A549 (cell line): ENCODE results near the gene ICE2. TPM values are rescaled to one million over a fixed set of nuclear protein-coding genes. Genes with fewer than 3 reads are reported as not detected.

Source experiments
- ATAC-seq, 2 experiments: fragments of 200-7000 bp in 1 of 2; fragments of >200 bp in 1 of 2; cut with Nextera tagmentation in 1 of 2; cut with Tn5 transposase in 1 of 2; 3 replicates each; pipeline versions ENCODE4 v1.8.0 to v1.9.1; 2018 to 2020; ENCODE audit warnings: mild to moderate bottlenecking in 1 of 2, moderate library complexity in 1 of 2
- CTCF ChIA-PET: fragments of 300-600 bp; sonication (Branson Sonifier 250); formaldehyde crosslinking; extraction: SDS; loops from one replicate; lab custom pipeline; 2021; ENCODE audit warnings: antibody characterized with exemption, inconsistent platforms; lab: Yijun Ruan, JAX
- POLR2A ChIA-PET: fragments of 350-600 bp; formaldehyde crosslinking; extraction: SDS; loops from one replicate; lab custom pipeline; 2021; ENCODE audit warnings: antibody characterized with exemption, inconsistent platforms; lab: Yijun Ruan, JAX
- DNase-seq, 2 experiments: peaks; one replicate each; pipeline versions ENCODE4 v3.0.0 to v3.0.0-alpha.2; 2011 to 2016; ENCODE audit warnings: low read depth in 1 of 2, low spot score in 1 of 2
- FAIRE-seq: peaks from 2 replicates; lab custom pipeline; 2011; peaks lifted over from hg19 to GRCh38; lab: Jason Lieb, UNC
- H3K27ac ChIP-seq, 2 experiments: fragments of >200 bp; sonication (Bioruptor Twin); formaldehyde crosslinking; 3 replicates each; pipeline ENCODE4 v1.5.1; 2016 to 2017
- H3K4me1 ChIP-seq: fragments of >200 bp; sonication (Bioruptor Twin); formaldehyde crosslinking; 3 replicates; pipeline ENCODE4 v1.6.1; 2016
- H3K4me2 ChIP-seq: fragments of >200 bp; sonication (Bioruptor Twin); formaldehyde crosslinking; 3 replicates; pipeline ENCODE4 v1.6.1; 2016
- H3K4me3 ChIP-seq: fragments of >200 bp; sonication (Bioruptor Twin); formaldehyde crosslinking; 3 replicates; pipeline ENCODE4 v1.5.1; 2016
- H3K9me3 ChIP-seq: fragments of >200 bp; sonication (Bioruptor Twin); formaldehyde crosslinking; 3 replicates; pipeline ENCODE4 v1.6.1; 2016
- CBX2 ChIP-seq: fragments of 200-600 bp; sonication (generic); IDR thresholded peaks from 2 replicates; pipeline ENCODE4 v1.6.1; 2016; ENCODE audit warnings: low read depth, mild to moderate bottlenecking, borderline replicate concordance
- CBX8 ChIP-seq: fragments of 200-600 bp; sonication (generic); IDR thresholded peaks from 2 replicates; pipeline ENCODE4 v1.6.1; 2016
- CEBPB ChIP-seq, 2 experiments: fragments of >200 bp in 1 of 2; sonication (Bioruptor Twin) in 1 of 2; formaldehyde crosslinking in 1 of 2; IDR thresholded peaks; 2 replicates each; pipeline ENCODE4 v1.6.1; 2012 to 2016
- FOSB ChIP-seq: fragments of 250-450 bp; sonication (Bioruptor Pico); IDR thresholded peaks from 2 replicates; pipeline ENCODE4 v1.5.0; 2020; ENCODE audit warnings: mild to moderate bottlenecking, moderate library complexity
- FOXS1 ChIP-seq: fragments of 250-450 bp; sonication (Bioruptor Pico); IDR thresholded peaks from 2 replicates; pipeline ENCODE4 v1.5.0; 2020; ENCODE audit warnings: mild to moderate bottlenecking, moderate library complexity
- GATA3 ChIP-seq: IDR thresholded peaks from 2 replicates; pipeline ENCODE4 v1.6.1; 2012; ENCODE audit warnings: borderline replicate concordance
- HDAC2 ChIP-seq: fragments of 200-600 bp; sonication (generic); IDR thresholded peaks from 2 replicates; pipeline ENCODE4 v1.6.1; 2016
- HES2 ChIP-seq: fragments of >200 bp; sonication (Bioruptor Twin); formaldehyde crosslinking; IDR thresholded peaks from 2 replicates; pipeline ENCODE4 v1.6.1; 2016
- HOXB13 ChIP-seq: fragments of 250-450 bp; sonication (Bioruptor Pico); IDR thresholded peaks from 2 replicates; pipeline ENCODE4 v1.5.0; 2020; ENCODE audit warnings: low read depth, mild to moderate bottlenecking, moderate library complexity
- HOXB5 ChIP-seq: fragments of 250-450 bp; sonication (Bioruptor Pico); IDR thresholded peaks from 2 replicates; pipeline ENCODE4 v1.5.0; 2020; ENCODE audit warnings: mild to moderate bottlenecking, moderate library complexity
- JUN ChIP-seq, 2 experiments: fragments of >200 bp; sonication (Bioruptor Twin); formaldehyde crosslinking; IDR thresholded peaks; 2 replicates in 1 of 2; 3 replicates in 1 of 2; pipeline ENCODE4 v1.6.1; 2016 to 2017
- JUNB ChIP-seq: fragments of >200 bp; sonication (Bioruptor Twin); formaldehyde crosslinking; IDR thresholded peaks from 2 replicates; pipeline ENCODE4 v1.6.1; 2016
- KDM1A ChIP-seq: fragments of 200-600 bp; sonication (generic); IDR thresholded peaks from 2 replicates; pipeline ENCODE4 v1.6.1; 2016; ENCODE audit warnings: low read depth, mild to moderate bottlenecking
- MAFK ChIP-seq: fragments of 450-650 bp; IDR thresholded peaks from 2 replicates; pipeline ENCODE4 v1.6.1; 2014; ENCODE audit not compliant: partially characterized antibody
- NFE2L2 ChIP-seq: fragments of 150-350 bp; conservative IDR thresholded peaks from 2 replicates; pipeline ENCODE4 v1.6.1; 2014; ENCODE audit warnings: low read length
- NPAS2 ChIP-seq: fragments of 250-450 bp; sonication (Bioruptor Pico); IDR thresholded peaks from 2 replicates; pipeline ENCODE4 v1.8.0; 2022; ENCODE audit warnings: mild to moderate bottlenecking, moderate library complexity, borderline replicate concordance
- PBX3 ChIP-seq: IDR thresholded peaks from 2 replicates; pipeline ENCODE4 v1.6.1; 2012
- POLR2AphosphoS2 ChIP-seq: conservative IDR thresholded peaks from 2 replicates; pipeline ENCODE4 v1.6.1; 2012; ENCODE audit warnings: low read length, improper control_type of control experiment, inconsistent platforms
- RAD21 ChIP-seq, 2 experiments: fragments of >200 bp in 1 of 2; sonication (Bioruptor Twin) in 1 of 2; formaldehyde crosslinking in 1 of 2; IDR thresholded peaks in 1 of 2; conservative IDR thresholded peaks in 1 of 2; 2 replicates in 1 of 2; 3 replicates in 1 of 2; pipeline ENCODE4 v1.6.1; 2012 to 2018; ENCODE audit warnings: inconsistent platforms in 1 of 2
- RARB ChIP-seq: fragments of 250-450 bp; sonication (Bioruptor Pico); IDR thresholded peaks from 2 replicates; pipeline ENCODE4 v1.8.0; 2021; ENCODE audit warnings: mild to moderate bottlenecking, moderate library complexity
- RFX5 ChIP-seq: fragments of 450-650 bp; IDR thresholded peaks from 2 replicates; pipeline ENCODE4 v1.7.1; 2014; ENCODE audit warnings: antibody characterized with exemption, mild to moderate bottlenecking, moderate library complexity
- SREBF2 ChIP-seq: fragments of 450-650 bp; IDR thresholded peaks from 2 replicates; pipeline ENCODE4 v1.6.1; 2014; ENCODE audit warnings: mild to moderate bottlenecking, moderate library complexity
- TFCP2L1 ChIP-seq: fragments of 250-450 bp; sonication (Bioruptor Pico); IDR thresholded peaks from 2 replicates; pipeline ENCODE4 v1.5.0; 2021; ENCODE audit warnings: mild to moderate bottlenecking
- TP53 ChIP-seq: fragments of 250-450 bp; sonication (Bioruptor Pico); IDR thresholded peaks from 2 replicates; pipeline ENCODE4 v1.5.0; 2021; ENCODE audit warnings: mild to moderate bottlenecking, moderate library complexity
- ZC3H11A ChIP-seq: fragments of 450-650 bp; IDR thresholded peaks from 2 replicates; pipeline ENCODE4 v1.6.1; 2014; ENCODE audit warnings: antibody characterized with exemption, mild to moderate bottlenecking
- ZNF302 ChIP-seq: fragments of 250-450 bp; sonication (Bioruptor Pico); IDR thresholded peaks from 2 replicates; pipeline ENCODE4 v1.9.0; 2021; ENCODE audit warnings: inconsistent platforms, mild to moderate bottlenecking, moderate library complexity
- ZSCAN20 ChIP-seq: fragments of 250-450 bp; sonication (Bioruptor Pico); IDR thresholded peaks from 2 replicates; pipeline ENCODE4 v1.8.0; 2022; ENCODE audit warnings: mild to moderate bottlenecking, moderate library complexity
- WGBS: methylation state at CpG from one replicate; pipeline ENCODE4 v1.1.6; 2017; ENCODE audit errors: missing lambda C conversion rate; 5-methylcytosine and 5-hydroxymethylcytosine counted together
- polyA plus RNA-seq, 4 experiments: library from polyadenylated mRNA; depleted of rRNA in 3 of 4; stranded (reverse); fragments of >200 nt; fragmentation: RNase III in 1 of 4; extraction: RNeasy Plus Mini Kit Qiagen cat#74134 plus additional on column Dnase treatment in 1 of 4; gene quantifications; 2 replicates in 3 of 4; 3 replicates in 1 of 4; pipeline ENCODE4 v1.2.3, GENCODE V29; 2011 to 2017
- TF ChIP-seq, protein P1 (sequence below): fragments of >200 bp; sonication (Bioruptor Twin); formaldehyde crosslinking; IDR thresholded peaks from 3 replicates; pipeline ENCODE4 v1.5.1; 2016

ICE2 gene
- polyA plus RNA-seq, 2 of the 4 experiments (the other 2 are of a cell fraction) = 43.1 to 87.6 TPM

GRCh38 chr15:60528530-60528929 lies 49.6 kb upstream of the ICE2 start (continued):
- TF ChIP-seq PBX3 (no peak), KDM1A (no peak), HOXB5 (no peak), HDAC2 (no peak), HES2 (no peak), RAD21 (conservative IDR thresholded peaks at IDR 0.05 in 1 of 2, IDR thresholded peaks at IDR 0.05 in 1 of 2) (no peak)

- no peak for FAIRE-seq
- Histone ChIP-seq H3K9me3 (no peaks in the 10 kb centered on the region), H3K4me2 (no peak overlapping the region), H3K4me1 (no peaks in the 10 kb centered on the region; the same call in 2 of the 3 replicates)
- ChIA-PET POLR2A (no interaction called here), CTCF (interaction anchor here (0.7 to 3.0 kb wide), 10 partner anchors 8 to 802 kb away, joined by 3 to 24 read pairs (median 4); no protein-coding TSS in a partner anchor)
- TF ChIP-seq ZC3H11A = no peak
- TF ChIP-seq NPAS2 = no peak
- no peak for TF ChIP-seq SREBF2
- TF ChIP-seq HOXB13 = no peak
- TF ChIP-seq RFX5 = no peak
- TF ChIP-seq, protein P1, sequence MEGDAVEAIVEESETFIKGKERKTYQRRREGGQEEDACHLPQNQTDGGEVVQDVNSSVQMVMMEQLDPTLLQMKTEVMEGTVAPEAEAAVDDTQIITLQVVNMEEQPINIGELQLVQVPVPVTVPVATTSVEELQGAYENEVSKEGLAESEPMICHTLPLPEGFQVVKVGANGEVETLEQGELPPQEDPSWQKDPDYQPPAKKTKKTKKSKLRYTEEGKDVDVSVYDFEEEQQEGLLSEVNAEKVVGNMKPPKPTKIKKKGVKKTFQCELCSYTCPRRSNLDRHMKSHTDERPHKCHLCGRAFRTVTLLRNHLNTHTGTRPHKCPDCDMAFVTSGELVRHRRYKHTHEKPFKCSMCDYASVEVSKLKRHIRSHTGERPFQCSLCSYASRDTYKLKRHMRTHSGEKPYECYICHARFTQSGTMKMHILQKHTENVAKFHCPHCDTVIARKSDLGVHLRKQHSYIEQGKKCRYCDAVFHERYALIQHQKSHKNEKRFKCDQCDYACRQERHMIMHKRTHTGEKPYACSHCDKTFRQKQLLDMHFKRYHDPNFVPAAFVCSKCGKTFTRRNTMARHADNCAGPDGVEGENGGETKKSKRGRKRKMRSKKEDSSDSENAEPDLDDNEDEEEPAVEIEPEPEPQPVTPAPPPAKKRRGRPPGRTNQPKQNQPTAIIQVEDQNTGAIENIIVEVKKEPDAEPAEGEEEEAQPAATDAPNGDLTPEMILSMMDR = no peak
- no peak for TF ChIP-seq ZSCAN20
- TF ChIP-seq FOSB (CRISPR knock-in tag) = no peak
- no peak for TF ChIP-seq CEBPB (IDR thresholded peaks at IDR 0.05)
- TF ChIP-seq HDAC2 = no peak
- TF ChIP-seq NFE2L2 = no peak
- TF ChIP-seq ZNF302 (CRISPR knock-in tag) = no peak
- no peak for TF ChIP-seq HES2
- no peak for TF ChIP-seq TFCP2L1 (CRISPR knock-in tag)
- no peak for TF ChIP-seq MAFK
- TF ChIP-seq HOXB5 = no peak
- no peak for TF ChIP-seq PBX3
- TF ChIP-seq, all 56 proteins: peak for 0
- Histone ChIP-seq H3K4me3 (no peak overlapping the region), H3K27ac (no peak overlapping the region)
- 68% methylated on average over 4 of the region's 4 CpGs for WGBS
- ATAC-seq (no peak), DNase-seq (no peak)
Observed at GRCh38 chr15:60527456-60527855, 48.5 kb upstream of the ICE2 start.

GRCh38 chr15:60526127-60526616 lies 47.2 kb upstream of the ICE2 start:
- POLR2A ChIA-PET = no interaction called here
- H3K27ac ChIP-seq = no peak overlapping the region
- no peak for FAIRE-seq

More at GRCh38 chr15:60526127-60526616, 47.2 kb upstream of the ICE2 start:
- CTCF ChIA-PET = interaction anchor here (0.8 to 3.0 kb wide), 9 partner anchors 9 to 801 kb away, joined by 3 to 24 read pairs (median 5); no protein-coding TSS in a partner anchor
- 81% methylated on average over 10 of the region's 10 CpGs for WGBS
- TF ChIP-seq POLR2AphosphoS2 (no peak), TP53 (CRISPR knock-in tag) (no peak), FOXS1 (no peak), ZC3H11A (no peak), SREBF2 (no peak), KDM1A (no peak), CBX2 (no peak), JUN (IDR thresholded peaks at IDR 0.05) (no peak), RARB (no peak), ZNF302 (CRISPR knock-in tag) (no peak), NFE2L2 (no peak), CBX8 (no peak), JUNB (no peak), GATA3 (no peak), NPAS2 (no peak)
- TF ChIP-seq, protein P1 = no peak
- H3K9me3 ChIP-seq = no peaks in the 10 kb centered on the region
- 0 out of 6 replicates have a peak, but pooled peaks of 1 of the 2 experiments have one; percentile 28 for ATAC-seq
- no peak overlapping the region for H3K4me2 ChIP-seq
- no peaks in the 10 kb centered on the region; the same call in 2 of the 3 replicates for H3K4me1 ChIP-seq
- H3K4me3 ChIP-seq = no peak overlapping the region
- DNase-seq = no peak
